ENCODE data around the gene FNBP1.
A peak's percentile ranks its signal among the peaks of the same experiment; 100 is the strongest.
"Not testable (repeated sequence)": the region's sequence is repeated elsewhere in the genome, so short reads cannot be mapped to it uniquely, and the experiment has no call there.

FNBP1 gene

DNA sequence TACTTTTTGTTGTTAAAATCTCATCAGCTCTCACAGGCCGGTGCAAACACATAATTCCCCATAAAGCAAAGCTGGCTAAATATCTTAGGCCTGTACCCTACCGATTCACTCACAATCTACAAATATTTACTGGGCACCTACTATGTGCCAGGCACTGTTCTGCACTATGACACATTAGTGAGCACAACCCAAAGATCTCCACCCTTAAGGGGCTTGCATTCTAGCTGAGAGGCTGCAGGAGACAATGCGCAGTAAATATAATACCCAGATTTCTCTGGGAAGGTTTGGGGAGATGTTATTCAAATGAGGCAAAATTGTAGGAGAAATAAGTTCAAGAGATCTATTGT, 53.7 kb downstream of the FNBP1 start:
- DNase-seq, result no peak

- peak; percentile 51 for DNase-seq
These were observed 54.2 kb downstream of the FNBP1 start for GRCh38 chr9:129988607-129989361.

DNA sequence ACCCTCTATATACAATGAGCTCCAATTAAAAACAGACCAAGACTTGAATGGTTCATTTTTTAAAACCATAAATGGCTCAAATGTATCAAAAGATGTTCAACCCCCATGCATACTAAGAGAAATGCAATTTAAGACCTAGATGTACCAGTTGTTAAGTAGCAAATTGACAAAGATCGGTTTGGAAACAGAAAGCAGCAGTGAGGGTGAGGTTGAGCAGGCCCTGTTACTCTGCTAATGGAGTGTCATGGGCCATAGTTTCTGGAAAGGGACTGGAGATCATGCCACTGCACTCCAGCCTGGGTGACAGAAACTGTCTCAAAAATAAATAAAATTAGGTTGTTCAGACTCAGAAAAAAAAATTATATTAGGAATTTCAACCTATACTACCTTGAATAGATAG, 55.0 kb downstream of the FNBP1 start:
- no peak for DNase-seq

DNA sequence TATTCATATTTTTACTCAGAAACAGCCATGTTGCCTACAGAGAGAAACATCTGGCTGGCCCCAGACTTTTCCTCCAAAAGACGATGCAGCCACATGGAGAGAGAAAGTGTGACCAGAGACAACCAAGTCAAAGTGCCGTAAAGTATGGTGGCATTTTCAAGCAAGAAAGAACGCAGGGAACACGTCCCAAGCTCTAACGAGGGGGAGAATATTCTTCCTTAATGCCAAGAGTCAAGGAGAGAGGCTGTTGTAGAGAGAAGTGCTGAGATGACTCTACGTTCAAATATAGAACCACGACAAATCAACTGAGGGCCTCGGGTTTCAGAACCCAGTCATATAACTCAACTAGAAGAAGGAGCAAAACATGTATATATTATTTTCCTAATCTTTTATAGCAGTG, 55.9 kb downstream of the FNBP1 start:
- DNase-seq, result no peak

DNA sequence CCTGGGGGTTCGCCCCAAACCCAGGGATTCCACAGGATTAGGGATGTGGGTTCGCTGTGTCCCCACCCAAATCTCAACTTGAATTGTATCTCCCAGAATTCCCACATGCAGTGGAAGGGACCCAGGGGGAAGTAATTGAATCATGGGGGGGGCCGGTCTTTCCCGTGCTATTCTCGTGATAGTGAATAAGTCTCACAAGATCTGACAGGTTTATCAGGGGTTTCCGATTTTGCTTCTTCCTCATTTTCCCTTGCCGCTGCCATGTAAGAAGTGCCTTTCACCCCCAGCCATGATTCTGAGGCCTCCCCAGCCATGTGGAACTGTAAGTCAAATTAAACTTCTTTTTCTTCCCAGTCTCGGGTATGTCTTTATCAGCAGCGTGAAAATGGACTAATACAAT, 58.4 kb downstream of the FNBP1 start:
- DNase-seq, result not testable (repeated sequence)

DNA sequence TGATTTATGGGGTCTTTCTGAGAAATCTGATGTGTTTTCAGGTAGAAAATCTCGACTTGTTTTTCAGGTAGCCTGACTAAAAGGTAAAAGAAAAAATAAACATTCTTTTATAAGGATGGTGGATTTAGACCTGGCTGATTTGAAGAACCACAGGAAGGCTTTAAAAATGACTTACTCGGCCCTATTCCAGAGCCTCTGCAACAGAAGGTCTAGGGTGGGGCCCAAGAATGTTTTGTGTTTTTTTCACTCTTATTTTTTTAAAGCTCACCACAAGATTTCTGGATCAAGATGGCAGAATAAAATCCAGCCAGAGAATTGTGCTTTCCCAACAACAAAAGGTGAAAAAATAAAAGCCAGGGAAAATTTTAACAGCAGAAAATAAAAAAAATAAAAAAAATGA, 59.1 kb downstream of the FNBP1 start:
- DNase-seq, result no peak

- no peak for DNase-seq
These were observed 61.6 kb downstream of the FNBP1 start for GRCh38 chr9:129981180-129981907.

- DNase-seq, result not testable (repeated sequence)
These were observed 62.8 kb downstream of the FNBP1 start for GRCh38 chr9:129980224-129980623.

- DNase-seq, result no peak
These were observed 63.8 kb downstream of the FNBP1 start for GRCh38 chr9:129979071-129979745.

GRCh38 chr9:129972816-129973215, 70.2 kb downstream of the FNBP1 start:
- no peak for DNase-seq

DNA sequence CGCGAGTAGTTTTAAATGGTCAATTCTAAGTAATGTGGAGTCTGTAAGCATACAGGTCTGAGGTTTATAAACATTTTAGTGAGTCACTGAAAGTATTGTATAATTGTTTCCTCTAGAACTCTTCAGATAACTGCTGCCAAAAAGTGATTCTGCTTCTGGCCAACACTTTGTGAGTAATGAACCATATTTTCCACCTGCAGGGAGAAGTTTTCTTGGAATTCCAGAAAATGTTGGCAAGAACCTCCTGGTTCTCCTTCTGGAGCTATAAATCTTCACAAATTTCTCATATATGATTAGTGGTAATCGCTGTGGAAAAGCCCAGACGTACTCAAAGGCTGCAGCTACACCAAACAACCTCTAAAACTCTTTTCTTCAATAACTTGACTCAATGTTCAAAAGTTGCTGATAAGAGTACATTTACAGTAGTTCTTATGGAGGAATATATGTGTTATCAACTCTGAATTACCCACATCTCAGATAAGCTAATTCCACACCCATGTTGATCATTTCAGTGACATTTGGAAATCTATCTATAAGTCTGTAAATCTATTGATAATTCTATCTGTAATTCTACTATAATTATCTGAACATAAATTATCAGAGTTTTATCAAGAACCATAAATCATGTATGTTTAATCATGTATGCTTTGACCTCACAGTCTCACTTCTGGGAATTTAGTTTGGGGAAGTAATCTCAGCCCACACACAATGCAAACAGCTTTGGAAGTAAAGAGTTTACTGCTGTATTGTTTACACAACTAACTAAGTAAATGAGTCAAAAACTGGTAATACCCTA, 74.1 kb downstream of the FNBP1 start:
- DNase-seq, result no peak

DNA sequence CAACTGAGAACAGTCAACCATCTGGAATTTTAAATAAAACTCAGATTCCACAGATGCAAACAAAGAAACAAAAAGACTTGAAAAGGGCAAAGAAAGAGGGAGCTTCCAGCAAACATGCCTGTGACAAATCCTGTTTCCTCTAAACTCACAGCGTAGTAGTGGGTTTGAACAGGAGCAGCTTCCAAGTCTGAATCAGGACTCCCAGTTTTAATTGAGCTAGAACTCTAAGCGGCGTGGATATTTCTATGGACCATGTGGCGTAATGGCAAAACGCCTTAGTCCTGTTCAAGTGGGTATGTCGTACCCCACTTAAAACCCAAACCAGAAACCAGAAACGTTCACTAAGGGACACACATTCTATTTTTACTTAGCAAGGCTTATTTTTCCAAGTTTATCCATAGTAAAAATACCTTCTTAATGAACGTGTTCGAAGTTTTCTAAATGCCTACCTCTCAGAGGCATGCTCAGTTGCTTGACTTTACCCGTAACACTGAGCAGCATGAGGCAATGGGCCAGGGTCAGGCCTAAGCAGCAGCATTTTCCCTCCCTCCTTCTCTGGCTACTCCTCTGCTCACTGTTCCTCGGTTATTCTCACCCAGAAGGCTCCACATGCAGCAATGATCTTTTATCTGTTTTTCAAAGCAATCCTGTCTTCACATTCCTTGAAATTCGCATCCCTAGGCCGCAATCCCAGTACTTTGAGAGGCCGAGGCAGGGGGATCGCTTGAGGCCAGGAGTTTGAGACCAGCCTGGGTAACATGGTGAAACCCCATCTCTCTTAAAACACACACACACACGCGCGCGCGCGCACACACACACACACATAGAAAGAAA, 77.9 kb downstream of the FNBP1 start:
- DNase-seq, result no peak

- peak; percentile 82 for DNase-seq
These were observed 79.9 kb downstream of the FNBP1 start for GRCh38 chr9:129962889-129963703.

GRCh38 chr9:129962451-129962864, 80.5 kb downstream of the FNBP1 start:
- DNase-seq, result no peak

- peak; percentile 21 for DNase-seq
These were observed 84.2 kb downstream of the FNBP1 start for GRCh38 chr9:129958796-129959195.

- DNase-seq, result peak; percentile 11
These were observed 88.0 kb downstream of the FNBP1 start for GRCh38 chr9:129954868-129955550.

DNA sequence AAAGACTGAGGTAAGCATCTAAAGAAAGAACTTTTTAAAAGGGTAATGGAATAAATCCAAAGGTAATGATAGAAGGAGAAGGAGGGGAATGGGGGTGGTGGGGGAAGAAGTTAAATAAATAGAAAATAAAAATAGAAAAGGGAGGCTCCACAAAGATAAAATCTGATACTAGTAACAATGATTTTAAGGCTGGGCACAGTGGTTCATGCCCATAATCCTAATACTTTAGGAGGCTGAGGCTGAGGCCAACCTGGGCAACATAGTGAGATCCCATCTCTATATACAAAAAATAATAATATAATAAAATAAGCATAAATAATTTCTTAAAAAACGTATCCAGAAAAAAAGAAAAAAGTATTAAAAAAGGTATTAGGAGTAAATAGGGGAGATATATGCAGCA, 89.3 kb downstream of the FNBP1 start:
- DNase-seq, result no peak

- no peak for DNase-seq
These were observed 90.7 kb downstream of the FNBP1 start for GRCh38 chr9:129952337-129952736.

DNA sequence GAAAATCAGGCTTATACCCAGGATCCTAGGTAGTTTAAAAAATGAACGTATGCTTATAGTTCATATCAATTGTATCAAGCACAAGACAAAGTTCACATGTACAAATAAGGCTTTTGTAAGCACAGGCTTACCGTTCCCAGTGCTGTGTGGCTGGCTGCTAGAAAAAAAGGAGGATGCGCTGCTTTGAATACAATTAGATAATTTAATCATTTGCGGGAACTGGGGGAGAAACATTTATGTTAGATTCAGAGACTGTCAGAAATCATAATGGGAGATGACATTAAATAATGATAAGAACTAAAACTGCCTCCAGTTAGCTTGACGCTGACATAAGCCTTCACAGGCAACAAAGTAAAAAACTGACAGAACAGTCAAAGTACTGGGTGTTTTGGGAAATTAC, 93.2 kb downstream of the FNBP1 start:
- DNase-seq, result no peak

GRCh38 chr9:129948626-129949025, 94.4 kb downstream of the FNBP1 start:
- not testable (repeated sequence) for DNase-seq

Data from CD4-positive, alpha-beta T cell treated with Interferon gamma for 1 hour (primary cell).